Body of pancreas (tissue), 4 donors: ENCODE measurements around the gene KDM4B. TPM values are rescaled to one million over a fixed set of nuclear protein-coding genes. Genes with fewer than 3 reads are reported as not detected.

Experiments used
- ATAC-seq: fragments of 150-250 bp; one replicate; pipeline ENCODE4 v1.9.1; 2016
- DNase-seq, 4 donors: peaks; one replicate each; pipeline ENCODE4 v3.0.0-alpha.2; 2019
- H3K27ac ChIP-seq, 4 donors: fragments of 200-600 bp; sonication (generic); 1 replicate in 3 of 4; 2 replicates in 1 of 4; pipeline versions ENCODE4 v1.5.1 to v1.6.1; 2016 to 2019; ENCODE audit warnings: mild to moderate bottlenecking in 1 of 4, mixed read lengths in 1 of 4, moderate library complexity in 1 of 4
- H3K27me3 ChIP-seq, 2 donors: fragments of 200-600 bp; sonication (generic); one replicate each; pipeline ENCODE4 v1.6.0; 2016; ENCODE audit warnings: mild to moderate bottlenecking in 1 of 2
- H3K36me3 ChIP-seq, 2 donors: fragments of 200-600 bp; sonication (generic); replicated peaks in 1 of 2; 2 replicates each; pipeline ENCODE4 v1.5.1; 2016; ENCODE audit warnings: low read depth in 2 of 2; ENCODE audit not compliant: insufficient read depth in 1 of 2
- H3K4me1 ChIP-seq: fragments of 200-600 bp; sonication (generic); one replicate; pipeline ENCODE4 v1.6.0; 2016
- H3K4me3 ChIP-seq, 2 donors: fragments of 200-600 bp; sonication (generic); 1 replicate in 1 of 2; 2 replicates in 1 of 2; pipeline ENCODE4 v1.5.1; 2016 to 2019
- H3K9me3 ChIP-seq, 3 donors: fragments of 200-600 bp; sonication (generic); 1 replicate in 2 of 3; 2 replicates in 1 of 3; pipeline ENCODE4 v1.5.1; 2016
- POLR2A ChIP-seq, 3 donors: fragments of 450-650 bp; IDR thresholded peaks; one replicate each; pipeline ENCODE4 v1.6.1; 2016; ENCODE audit warnings: antibody characterized with exemption in 3 of 3, mild to moderate bottlenecking in 2 of 3
- WGBS, 2 donors: methylation state at CpG; one replicate each; pipeline ENCODE4 v1.1.5; 2017; 5-methylcytosine and 5-hydroxymethylcytosine counted together
- intact Hi-C: fragments of 100-400 bp; cut with DNase I; formaldehyde crosslinking; loops from one replicate; pipeline ENCODE4 v1.15.1; 2023
- total RNA-seq, 2 donors: library from RNA; depleted of rRNA; stranded (reverse); fragments of >200 nt; gene quantifications; one replicate each; pipeline ENCODE4 v1.1.0, GENCODE V29; 2016
- TF ChIP-seq, protein P1 (sequence below), 7 experiments: fragments of 450-650 bp in 4 of 7; fragments of 200-600 bp in 3 of 7; sonication (generic) in 3 of 7; IDR thresholded peaks; one replicate each; pipeline ENCODE4 v1.5.1; 2016 to 2019; ENCODE audit warnings: antibody characterized with exemption in 7 of 7

Gene KDM4B
- total RNA-seq, 2 donors from 2014 or later = 18.9 to 35.3 TPM

- 58 to 72% methylated on average over 3 of the region's 3 CpGs for WGBS, 2 donors
- intact Hi-C loops = no loop called here
- H3K4me1 ChIP-seq = peaks cover 10% of the 10 kb centered on the region
These were observed 32.7 kb downstream of the KDM4B start for GRCh38 chr19:5001615-5002014.

GRCh38 chr19:5002143-5002542 lies 33.2 kb downstream of the KDM4B start:
- 61 to 64% methylated on average over 4 of the region's 4 CpGs for WGBS, 2 donors
- H3K9me3 ChIP-seq = no peaks in the 10 kb centered on the region
- H3K4me1 ChIP-seq = peaks cover 10% of the 10 kb centered on the region
- no peak overlapping the region for H3K4me3 ChIP-seq
- H3K36me3 ChIP-seq = no peaks in the 10 kb centered on the region
- TF ChIP-seq POLR2A (IDR thresholded peaks at IDR 0.05) = no peak
- TF ChIP-seq, protein P1, sequence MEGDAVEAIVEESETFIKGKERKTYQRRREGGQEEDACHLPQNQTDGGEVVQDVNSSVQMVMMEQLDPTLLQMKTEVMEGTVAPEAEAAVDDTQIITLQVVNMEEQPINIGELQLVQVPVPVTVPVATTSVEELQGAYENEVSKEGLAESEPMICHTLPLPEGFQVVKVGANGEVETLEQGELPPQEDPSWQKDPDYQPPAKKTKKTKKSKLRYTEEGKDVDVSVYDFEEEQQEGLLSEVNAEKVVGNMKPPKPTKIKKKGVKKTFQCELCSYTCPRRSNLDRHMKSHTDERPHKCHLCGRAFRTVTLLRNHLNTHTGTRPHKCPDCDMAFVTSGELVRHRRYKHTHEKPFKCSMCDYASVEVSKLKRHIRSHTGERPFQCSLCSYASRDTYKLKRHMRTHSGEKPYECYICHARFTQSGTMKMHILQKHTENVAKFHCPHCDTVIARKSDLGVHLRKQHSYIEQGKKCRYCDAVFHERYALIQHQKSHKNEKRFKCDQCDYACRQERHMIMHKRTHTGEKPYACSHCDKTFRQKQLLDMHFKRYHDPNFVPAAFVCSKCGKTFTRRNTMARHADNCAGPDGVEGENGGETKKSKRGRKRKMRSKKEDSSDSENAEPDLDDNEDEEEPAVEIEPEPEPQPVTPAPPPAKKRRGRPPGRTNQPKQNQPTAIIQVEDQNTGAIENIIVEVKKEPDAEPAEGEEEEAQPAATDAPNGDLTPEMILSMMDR (IDR thresholded peaks at IDR 0.05) = no peak
- ATAC-seq = no peak
- no peaks in the 10 kb centered on the region for H3K27me3 ChIP-seq
- no peak overlapping the region for H3K27ac ChIP-seq
- intact Hi-C loops = no loop called here
- DNase-seq = no peak

More at GRCh38 chr19:5001615-5002014, 32.7 kb downstream of the KDM4B start:
- TF ChIP-seq, protein P1 (IDR thresholded peaks at IDR 0.05) = peak; percentile 18 to 44 (median 39)
- no peak for TF ChIP-seq POLR2A (IDR thresholded peaks at IDR 0.05)
- no peaks in the 10 kb centered on the region for H3K36me3 ChIP-seq
- no peaks in the 10 kb centered on the region for H3K27me3 ChIP-seq
- ATAC-seq = no peak
- no peaks in the 10 kb centered on the region for H3K9me3 ChIP-seq
- DNase-seq = peak in 1 of 4 donors; percentile 42
- no peak overlapping the region for H3K4me3 ChIP-seq
- H3K27ac ChIP-seq = no peak overlapping the region

- no peak overlapping the region for H3K4me3 ChIP-seq
- 90 to 92% methylated on average over 17 to 18 of the region's 18 CpGs for WGBS, 2 donors
- H3K27me3 ChIP-seq = no peaks in the 10 kb centered on the region
- H3K9me3 ChIP-seq = no peaks in the 10 kb centered on the region
- H3K36me3 ChIP-seq = no peaks in the 10 kb centered on the region
- TF ChIP-seq, protein P1 (IDR thresholded peaks at IDR 0.05) = no peak
- TF ChIP-seq POLR2A (IDR thresholded peaks at IDR 0.05) = no peak
- H3K27ac ChIP-seq = no peak overlapping the region
- intact Hi-C loops = no loop called here
- no peak for ATAC-seq
- DNase-seq = no peak
- H3K4me1 ChIP-seq = peaks cover 10% of the 10 kb centered on the region
These were observed 34.9 kb downstream of the KDM4B start for GRCh38 chr19:5003781-5004180.

GRCh38 chr19:5005096-5005495 lies 36.2 kb downstream of the KDM4B start:
- 76 to 77% methylated on average over 4 to 5 of the region's 5 CpGs for WGBS, 2 donors
- no peak for ATAC-seq

DNA sequence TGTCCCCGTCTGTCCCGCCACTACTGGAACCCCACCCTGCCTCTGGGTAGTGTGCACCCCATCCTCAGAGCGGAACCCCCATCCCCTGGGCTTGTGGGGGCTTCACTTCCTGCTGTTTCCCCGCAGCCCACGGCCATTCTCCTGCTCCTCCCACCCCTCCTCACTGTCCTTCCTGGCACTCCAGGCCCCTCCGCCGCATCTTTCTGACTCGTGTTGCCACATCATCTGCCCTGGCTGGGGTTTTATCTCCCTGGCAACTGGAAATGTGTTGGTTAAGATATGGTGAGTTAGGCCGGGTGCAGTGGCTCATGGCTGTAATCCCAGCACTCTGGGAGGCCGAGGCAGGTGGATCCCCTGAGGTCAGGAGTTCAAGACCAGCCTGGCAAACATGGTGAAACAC lies 37.3 kb downstream of the KDM4B start:
- intact Hi-C loops = no loop called here
- Histone ChIP-seq H3K4me1 (peaks cover 10% of the 10 kb centered on the region), H3K4me3 (no peak overlapping the region), H3K27me3 (no peaks in the 10 kb centered on the region), H3K36me3 (no peaks in the 10 kb centered on the region), H3K9me3 (no peaks in the 10 kb centered on the region), H3K27ac (no peak overlapping the region)
- DNase-seq (no peak), ATAC-seq (no peak)
- 57 to 68% methylated on average over 10 of the region's 10 CpGs for WGBS, 2 donors
- TF ChIP-seq POLR2A (IDR thresholded peaks at IDR 0.05) = no peak
- TF ChIP-seq, protein P1 (IDR thresholded peaks at IDR 0.05) = no peak

More at GRCh38 chr19:5005096-5005495, 36.2 kb downstream of the KDM4B start:
- H3K9me3 ChIP-seq = no peaks in the 10 kb centered on the region
- H3K4me3 ChIP-seq = no peak overlapping the region
- no peak overlapping the region for H3K27ac ChIP-seq
- intact Hi-C loops = no loop called here
- no peaks in the 10 kb centered on the region for H3K27me3 ChIP-seq
- H3K36me3 ChIP-seq = no peaks in the 10 kb centered on the region
- TF ChIP-seq POLR2A (IDR thresholded peaks at IDR 0.05) = no peak
- TF ChIP-seq, protein P1 (IDR thresholded peaks at IDR 0.05) = no peak
- peaks cover 10% of the 10 kb centered on the region for H3K4me1 ChIP-seq
- no peak for DNase-seq
